IPS-18c (cell line): ENCODE results near the gene OBP2B.
"Not testable (repeated sequence)": the region's sequence is repeated elsewhere in the genome, so short reads cannot be mapped to it uniquely, and the experiment has no call there.

ENCODE experiments used
- H3K4me3 ChIP-seq: 2 replicates; pipeline ENCODE4 v1.7.0; 2013; ENCODE audit warnings: low read depth, mild to moderate bottlenecking, low read length, moderate library complexity; ENCODE audit not compliant: insufficient read depth
- H3K9me3 ChIP-seq: one replicate; pipeline ENCODE4 v1.6.1; 2013; ENCODE audit warnings: mild to moderate bottlenecking, low read length, moderate library complexity; ENCODE audit not compliant: control insufficient read depth, insufficient read depth

The OBP2B gene

DNA sequence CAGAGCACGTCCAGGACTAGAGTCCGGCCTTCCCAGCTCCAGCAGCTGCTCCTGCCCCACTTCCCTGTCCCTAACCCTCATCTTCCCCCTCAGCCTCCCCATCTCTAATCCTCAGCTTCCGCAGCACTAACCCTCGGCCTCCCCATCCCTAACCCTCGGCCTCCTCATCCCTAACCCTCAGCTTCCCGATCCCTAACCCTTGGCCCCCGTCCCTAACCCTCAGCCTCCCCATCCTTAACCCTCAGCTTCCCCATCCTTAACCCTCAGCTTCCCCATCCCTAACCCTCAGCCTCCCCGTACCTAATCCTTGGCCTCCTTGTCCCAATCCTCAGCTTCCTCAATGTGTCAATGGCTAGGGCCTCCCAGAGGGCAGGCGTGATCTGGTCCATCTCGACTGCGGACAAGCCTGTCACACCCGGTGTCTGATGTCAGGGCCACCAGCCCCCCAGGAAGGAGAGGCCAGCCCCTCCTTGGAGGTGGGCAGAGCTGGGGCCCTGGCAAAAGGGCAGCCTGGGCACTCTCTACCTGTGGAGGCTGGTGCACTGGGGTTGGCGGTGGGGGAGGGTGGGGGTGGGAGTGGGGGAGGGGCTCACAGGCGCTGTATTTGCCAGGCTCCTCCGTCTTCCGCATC lies 1.4 kb downstream of the OBP2B start:
- H3K4me3 ChIP-seq: no peak overlapping the region
- no peaks in the 10 kb centered on the region for H3K9me3 ChIP-seq

DNA sequence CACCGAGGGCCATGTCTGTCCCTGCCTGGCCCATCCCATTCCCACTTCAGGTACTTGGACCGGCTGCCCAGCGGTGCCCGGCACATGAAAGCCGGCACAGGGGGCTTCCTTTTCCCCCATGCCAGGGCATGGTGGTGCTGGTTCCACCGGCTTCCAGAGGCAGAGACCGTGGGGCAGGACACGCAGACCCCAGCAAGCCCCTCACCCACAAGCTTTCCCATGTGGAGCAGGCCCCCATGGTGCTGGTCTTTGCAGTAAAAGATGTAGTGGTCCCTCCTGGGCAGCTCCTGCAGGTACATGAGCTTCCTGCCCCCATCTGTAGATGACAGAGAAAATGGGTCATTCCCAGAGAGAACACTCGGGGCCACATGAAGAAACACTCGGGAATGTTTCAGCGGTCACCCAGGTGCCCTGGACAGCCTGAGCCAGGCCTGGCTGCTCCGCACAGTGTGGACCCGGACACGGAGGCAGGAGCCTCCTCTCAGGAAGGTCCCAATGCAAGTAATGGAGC lies 2.0 kb downstream of the OBP2B start:
- Histone ChIP-seq H3K9me3 (no peaks in the 10 kb centered on the region), H3K4me3 (no peak overlapping the region)

GRCh38 chr9:133205996-133206931 lies 2.8 kb downstream of the OBP2B start:
- no peaks in the 10 kb centered on the region for H3K9me3 ChIP-seq
- no peak overlapping the region for H3K4me3 ChIP-seq

DNA sequence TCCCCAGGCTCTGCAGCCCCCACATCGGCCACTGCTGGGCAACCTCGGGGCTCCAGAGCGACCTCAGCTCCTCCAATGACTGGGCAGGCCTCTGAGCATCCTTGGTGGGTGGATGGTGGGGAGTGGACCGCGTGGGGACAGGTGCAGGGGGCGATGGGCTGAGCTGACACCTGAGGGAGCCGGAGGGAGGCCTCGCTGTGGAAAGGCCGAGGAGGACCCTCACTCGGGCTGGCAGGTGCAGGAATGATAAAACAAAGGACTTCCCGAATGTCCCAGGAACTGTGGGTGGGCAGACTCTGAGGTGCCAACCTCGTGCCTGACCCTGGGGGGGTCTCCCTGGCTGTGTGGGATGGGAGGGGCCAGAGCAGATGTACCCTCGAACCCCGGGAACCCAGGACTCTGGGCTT lies 3.6 kb downstream of the OBP2B start:
- not testable (repeated sequence) for H3K9me3 ChIP-seq, H3K4me3 ChIP-seq

- Histone ChIP-seq H3K4me3 (no peak overlapping the region), H3K9me3 (no peaks in the 10 kb centered on the region)
Observed at GRCh38 chr9:133204993-133205336, 4.1 kb downstream of the OBP2B start.

DNA sequence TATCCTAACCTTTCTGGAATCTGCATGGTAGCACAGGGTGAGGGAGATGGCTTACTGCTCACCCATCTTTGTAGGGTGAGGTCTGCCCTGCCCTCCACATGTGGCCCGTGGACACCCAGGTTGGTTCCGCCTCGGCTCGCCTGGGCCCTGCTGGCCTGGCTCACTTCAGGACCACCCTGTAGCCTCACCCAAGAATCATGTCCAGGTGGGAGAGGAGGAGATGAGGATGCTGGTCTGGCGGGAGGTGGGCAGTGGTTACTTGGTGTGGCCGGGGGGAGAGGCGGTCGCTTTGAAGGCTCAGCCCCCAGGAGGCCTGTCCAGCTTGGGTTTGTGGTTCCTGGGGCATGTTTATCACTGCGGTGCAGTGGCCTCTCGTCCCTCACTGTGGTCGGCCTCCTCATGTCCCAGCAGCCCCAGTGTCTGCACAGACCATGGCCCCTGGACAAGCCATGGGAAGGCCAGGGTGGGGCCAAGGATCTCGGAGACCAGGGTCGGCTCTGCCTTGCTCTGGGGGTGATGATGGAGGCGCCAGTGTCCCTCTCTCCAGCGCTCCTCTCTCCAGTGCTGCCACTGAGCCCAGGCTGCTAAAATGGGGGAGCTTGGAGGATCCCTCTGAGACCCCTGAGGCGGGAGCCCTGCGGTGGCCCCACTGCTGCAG lies 4.6 kb downstream of the OBP2B start:
- H3K4me3 ChIP-seq: no peak overlapping the region
- H3K9me3 ChIP-seq: no peaks in the 10 kb centered on the region

DNA sequence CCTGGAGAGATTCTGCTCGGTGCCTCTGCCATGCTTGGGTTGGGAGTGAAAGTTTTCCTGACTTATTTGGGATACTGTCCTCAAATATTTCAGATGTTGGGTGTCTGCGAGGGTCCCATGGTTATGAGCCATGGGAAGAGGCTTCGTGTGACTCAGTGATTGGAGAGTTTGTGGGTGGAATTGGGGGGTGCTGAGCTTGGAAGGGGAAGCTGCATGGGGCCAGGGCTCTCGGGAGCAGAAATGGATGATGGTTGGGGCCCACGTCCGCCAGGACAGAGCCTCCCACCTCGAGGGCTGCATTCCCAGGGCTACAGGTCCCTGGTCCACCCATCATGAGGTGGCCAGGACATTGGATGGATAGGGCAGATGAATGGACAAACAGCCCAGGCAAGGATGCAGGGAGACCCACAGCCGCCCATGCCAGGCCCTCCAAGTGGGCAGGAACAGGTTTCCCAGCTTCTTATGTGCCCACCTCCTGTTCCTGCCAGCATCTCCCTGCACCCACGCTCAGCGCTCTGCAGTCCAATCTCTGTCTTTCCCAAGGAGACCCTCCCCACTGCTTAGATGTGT lies 5.5 kb downstream of the OBP2B start:
- no peak overlapping the region for H3K4me3 ChIP-seq

GRCh38 chr9:133202688-133203453 lies 6.2 kb downstream of the OBP2B start:
- Histone ChIP-seq H3K4me3 (no peak overlapping the region), H3K9me3 (no peaks in the 10 kb centered on the region)

More for the DNA sequence above, 5.5 kb downstream of the OBP2B start:
- no peaks in the 10 kb centered on the region for H3K9me3 ChIP-seq

- Histone ChIP-seq H3K9me3 (no peaks in the 10 kb centered on the region), H3K4me3 (no peak overlapping the region)
Observed at GRCh38 chr9:133202145-133202513, 6.9 kb downstream of the OBP2B start.

GRCh38 chr9:133201424-133202144 lies 7.5 kb downstream of the OBP2B start:
- Histone ChIP-seq H3K4me3 (no peak overlapping the region), H3K9me3 (no peaks in the 10 kb centered on the region)

DNA sequence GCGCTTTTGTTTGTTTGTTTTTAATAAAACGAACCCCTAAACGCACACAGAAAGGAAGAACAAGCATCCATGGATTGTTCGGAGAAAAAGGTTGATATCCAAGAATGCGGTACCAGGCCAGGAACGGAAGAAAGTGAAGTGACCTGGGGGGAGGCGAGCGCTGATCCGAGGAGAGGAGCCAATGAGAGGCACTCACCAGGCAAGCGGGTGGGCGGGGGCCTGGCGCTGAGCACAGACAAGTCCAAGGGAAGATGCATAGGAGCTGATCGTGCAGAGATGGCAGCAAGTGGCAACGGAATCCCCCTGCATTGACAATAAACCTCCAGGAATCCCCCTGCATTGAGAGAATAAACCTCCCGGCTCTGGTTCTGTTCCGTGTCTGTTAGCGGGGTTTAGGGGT lies 8.4 kb downstream of the OBP2B start:
- Histone ChIP-seq H3K9me3 (no peaks in the 10 kb centered on the region), H3K4me3 (no peak overlapping the region)

DNA sequence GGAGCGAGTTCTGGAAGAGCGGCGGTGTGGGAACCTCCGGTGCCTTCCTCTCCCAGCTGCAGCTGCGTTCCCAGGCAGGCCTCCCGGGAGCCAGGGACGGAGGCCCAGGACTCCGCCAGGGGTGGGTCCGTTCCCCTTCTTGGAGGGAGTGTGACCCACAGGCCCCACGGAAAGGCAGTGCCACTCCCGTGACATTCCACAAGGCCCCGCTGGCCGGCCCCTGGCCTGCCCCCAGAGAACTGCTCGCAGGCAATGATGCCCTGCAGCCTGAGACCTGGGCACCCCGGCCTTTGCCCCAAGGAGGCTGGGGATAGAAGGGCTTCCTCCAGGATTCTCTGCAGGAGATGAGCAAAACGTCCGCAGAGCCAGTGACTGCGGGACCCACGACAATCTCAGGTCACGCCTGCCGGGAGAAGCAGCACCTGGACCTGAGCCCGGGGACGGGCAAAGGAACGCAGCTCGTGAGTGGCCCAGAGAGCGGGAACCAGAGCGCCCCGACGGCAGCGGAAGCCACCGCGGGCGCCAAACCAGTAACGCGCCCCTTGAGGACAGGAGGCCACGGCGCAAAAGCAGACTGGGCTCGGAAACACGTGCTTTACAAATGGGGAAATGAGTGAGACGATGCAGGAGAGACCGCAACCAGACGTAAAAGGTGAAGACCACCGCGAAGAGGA lies 9.3 kb downstream of the OBP2B start:
- Histone ChIP-seq H3K4me3 (no peak overlapping the region), H3K9me3 (no peaks in the 10 kb centered on the region)

GRCh38 chr9:133195029-133195428 lies 14.0 kb downstream of the OBP2B start:
- H3K9me3 ChIP-seq: no peaks in the 10 kb centered on the region
- no peak overlapping the region for H3K4me3 ChIP-seq

GRCh38 chr9:133194597-133194996 lies 14.5 kb downstream of the OBP2B start:
- Histone ChIP-seq H3K4me3 (no peak overlapping the region), H3K9me3 (no peaks in the 10 kb centered on the region)

DNA sequence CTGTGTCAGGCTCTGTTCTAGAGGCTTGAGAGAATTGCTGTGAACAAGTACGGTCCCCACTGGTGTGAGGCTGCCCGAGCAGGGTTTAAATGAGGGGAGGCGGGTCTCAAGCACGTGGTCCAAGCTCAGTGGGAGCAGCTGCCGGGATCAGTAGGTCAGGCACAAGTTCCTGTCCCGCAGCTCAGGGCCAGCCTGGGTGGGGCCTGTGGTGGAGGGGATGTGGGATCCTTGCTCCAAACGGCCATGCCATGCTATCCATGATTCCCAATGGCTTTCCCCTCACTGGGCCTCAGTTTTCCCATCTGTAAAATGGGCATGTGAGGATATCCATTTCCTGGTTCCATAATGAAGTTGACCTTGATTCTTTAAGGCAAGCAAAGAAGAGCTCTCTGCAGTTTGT lies 17.1 kb downstream of the OBP2B start:
- Histone ChIP-seq H3K4me3 (no peak overlapping the region), H3K9me3 (no peaks in the 10 kb centered on the region)

DNA sequence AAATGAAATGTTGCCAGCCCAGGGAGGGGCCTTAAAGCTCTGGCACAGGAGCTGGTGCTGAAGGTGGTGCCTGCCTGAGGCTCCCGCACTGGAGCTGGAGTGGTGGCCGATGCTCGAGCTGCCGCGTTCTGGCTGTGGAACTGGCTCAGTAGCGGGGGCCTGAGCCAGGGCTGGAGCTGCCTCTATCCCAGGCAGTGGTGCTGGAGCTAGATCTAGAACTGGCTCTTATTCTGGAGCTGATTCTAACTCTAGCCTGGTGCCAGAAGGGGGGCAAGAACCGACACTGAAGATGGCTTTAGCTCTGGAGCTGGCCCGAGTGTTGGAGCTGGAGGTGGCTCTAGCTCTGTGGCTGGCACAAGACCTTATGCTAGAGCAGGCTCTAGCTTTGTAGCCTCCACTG lies 19.2 kb downstream of the OBP2B start:
- Histone ChIP-seq H3K9me3 (no peaks in the 10 kb centered on the region), H3K4me3 (no peak overlapping the region)
